Lower leg skin (tissue), 3 donors: Measurements from ENCODE around the gene CHID1.

Experiments
- CTCF ChIP-seq, 3 donors: fragments of 450-650 bp; IDR thresholded peaks; one replicate each; pipeline ENCODE4 v1.5.1; 2016; ENCODE audit warnings: antibody characterized with exemption in 3 of 3, mild to moderate bottlenecking in 3 of 3, moderate library complexity in 2 of 3
- POLR2A ChIP-seq, 2 donors: fragments of 450-650 bp; IDR thresholded peaks; one replicate each; pipeline ENCODE4 v1.6.1; 2016 to 2017; ENCODE audit warnings: antibody characterized with exemption in 2 of 2, mild to moderate bottlenecking in 1 of 2, moderate library complexity in 1 of 2

GRCh38 chr11:862696-863022, 48.0 kb downstream of the CHID1 start:
- TF ChIP-seq CTCF (IDR thresholded peaks at IDR 0.05) (no peak), POLR2A (IDR thresholded peaks at IDR 0.05) (no peak)
